Effector memory CD4-positive, alpha-beta T cell (primary cell): ENCODE results near the gene TANC2.

Experiments
- DNase-seq, 3 donors: peaks; one replicate each; pipeline ENCODE4 v3.0.0-alpha.2; 2020
- H3K27ac ChIP-seq: 2 replicates; pipeline ENCODE4 v1.7.0; 2013; ENCODE audit warnings: mild to moderate bottlenecking, low read length, moderate library complexity; ENCODE audit not compliant: insufficient read depth, poor library complexity, severe bottlenecking
- H3K27me3 ChIP-seq: replicated peaks from 2 replicates; pipeline ENCODE4 v1.7.0; 2013; ENCODE audit warnings: mild to moderate bottlenecking, low read length; ENCODE audit not compliant: insufficient read depth, control insufficient read depth, poor library complexity, severe bottlenecking
- H3K36me3 ChIP-seq: 2 replicates; pipeline ENCODE4 v1.7.0; 2013; ENCODE audit warnings: mild to moderate bottlenecking, low read length, moderate library complexity; ENCODE audit not compliant: control insufficient read depth, insufficient read depth
- H3K4me1 ChIP-seq: 2 replicates; pipeline ENCODE4 v1.7.0; 2013; ENCODE audit warnings: low read length, mild to moderate bottlenecking; ENCODE audit not compliant: control insufficient read depth, insufficient read depth, poor library complexity, severe bottlenecking
- H3K4me3 ChIP-seq: 2 replicates; pipeline ENCODE4 v1.7.0; 2013; ENCODE audit warnings: low read length, low read depth, mild to moderate bottlenecking; ENCODE audit not compliant: insufficient read depth, poor library complexity, severe bottlenecking
- H3K9me3 ChIP-seq: 2 replicates; pipeline ENCODE4 v1.7.0; 2013; ENCODE audit warnings: mild to moderate bottlenecking, low read length, moderate library complexity; ENCODE audit not compliant: control insufficient read depth

TANC2 gene

GRCh38 chr17:62998166-62998565 lies 32.1 kb downstream of the TANC2 start:
- Histone ChIP-seq H3K4me3 (no peak overlapping the region), H3K4me1 (peaks cover 2% of the 10 kb centered on the region), H3K27ac (no peak overlapping the region), H3K36me3 (no peaks in the 10 kb centered on the region), H3K27me3 (no peaks in the 10 kb centered on the region), H3K9me3 (no peaks in the 10 kb centered on the region)
- DNase-seq: no peak

GRCh38 chr17:62998665-62999393 lies 32.8 kb downstream of the TANC2 start:
- peaks cover 2% of the 10 kb centered on the region for H3K4me1 ChIP-seq
- H3K27ac ChIP-seq: no peak overlapping the region
- H3K4me3 ChIP-seq: no peak overlapping the region
- no peaks in the 10 kb centered on the region for H3K36me3 ChIP-seq
- H3K9me3 ChIP-seq: no peaks in the 10 kb centered on the region
- H3K27me3 ChIP-seq: no peaks in the 10 kb centered on the region
- no peak for DNase-seq

DNA sequence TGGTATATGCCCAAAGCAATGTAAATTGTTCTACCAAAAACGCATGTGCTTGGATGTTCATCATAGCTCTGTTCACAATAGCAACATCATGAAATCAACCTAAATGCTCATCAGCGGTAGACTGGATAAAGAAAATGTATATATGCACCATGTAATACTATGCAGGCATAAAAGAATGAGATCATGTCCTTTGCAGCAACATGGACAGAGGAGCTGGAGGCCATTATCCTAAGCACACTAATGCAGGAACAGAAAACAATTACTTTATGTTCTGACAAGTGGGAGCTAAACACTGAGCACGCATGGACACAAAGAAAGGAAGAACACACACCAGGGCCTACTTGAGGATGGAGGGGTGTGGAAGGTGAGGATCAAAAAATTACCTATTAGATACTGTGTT lies 33.7 kb downstream of the TANC2 start:
- H3K36me3 ChIP-seq: no peaks in the 10 kb centered on the region
- H3K27ac ChIP-seq: no peak overlapping the region
- no peak for DNase-seq
- H3K27me3 ChIP-seq: no peaks in the 10 kb centered on the region
- no peaks in the 10 kb centered on the region for H3K9me3 ChIP-seq
- H3K4me1 ChIP-seq: peaks cover 2% of the 10 kb centered on the region
- no peak overlapping the region for H3K4me3 ChIP-seq

- Histone ChIP-seq H3K36me3 (no peaks in the 10 kb centered on the region), H3K27ac (no peak overlapping the region), H3K4me1 (peaks cover 2% of the 10 kb centered on the region), H3K9me3 (no peaks in the 10 kb centered on the region), H3K4me3 (no peak overlapping the region), H3K27me3 (no peaks in the 10 kb centered on the region)
- DNase-seq: no peak
These were observed 35.8 kb downstream of the TANC2 start for GRCh38 chr17:63001689-63002394.

DNA sequence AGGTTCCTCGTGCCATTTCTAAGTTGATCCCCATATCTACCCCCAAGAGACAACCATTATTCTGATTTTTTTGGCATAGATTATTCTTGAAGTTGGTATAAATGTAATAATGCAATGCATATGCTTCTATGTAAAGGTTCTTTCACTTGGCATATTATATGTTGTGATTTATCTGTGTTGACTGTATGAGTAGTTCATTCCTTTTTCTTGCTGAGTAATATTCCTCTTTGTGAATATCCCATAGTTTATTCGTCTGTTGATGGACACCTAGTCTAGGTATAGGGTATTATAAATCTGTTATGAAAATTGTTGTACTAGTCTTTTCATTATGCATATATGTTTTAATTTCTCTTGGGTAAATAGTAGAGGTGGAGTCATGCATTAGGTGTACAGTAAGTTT lies 36.6 kb downstream of the TANC2 start:
- H3K9me3 ChIP-seq: no peaks in the 10 kb centered on the region
- DNase-seq: no peak

DNA sequence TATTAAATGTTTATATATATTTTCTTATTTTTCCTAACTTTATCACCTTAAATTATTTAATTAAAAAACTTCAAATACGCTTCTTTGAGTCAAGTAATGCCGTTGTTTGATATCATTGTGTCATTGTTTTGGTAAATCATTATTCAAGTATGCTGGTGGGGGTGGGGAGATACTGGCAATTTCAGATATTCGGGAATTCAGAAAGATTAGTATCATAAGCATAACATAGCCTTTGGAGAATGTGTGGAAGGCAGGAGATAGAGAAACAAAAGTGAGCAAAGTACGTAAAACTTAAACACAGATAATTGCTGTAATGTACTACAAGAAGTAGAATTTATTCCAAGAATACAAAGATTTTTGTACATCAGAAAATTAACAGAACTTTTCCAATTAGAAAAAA lies 49.8 kb downstream of the TANC2 start:
- no peak overlapping the region for H3K27ac ChIP-seq
- no peaks in the 10 kb centered on the region for H3K4me1 ChIP-seq
- no peaks in the 10 kb centered on the region for H3K9me3 ChIP-seq
- no peaks in the 10 kb centered on the region for H3K27me3 ChIP-seq
- H3K4me3 ChIP-seq: no peak overlapping the region
- DNase-seq: no peak
- no peaks in the 10 kb centered on the region for H3K36me3 ChIP-seq

More for the DNA sequence above, 36.6 kb downstream of the TANC2 start:
- H3K36me3 ChIP-seq: no peaks in the 10 kb centered on the region
- H3K27me3 ChIP-seq: no peaks in the 10 kb centered on the region
- no peak overlapping the region for H3K4me3 ChIP-seq
- H3K4me1 ChIP-seq: peaks cover 2% of the 10 kb centered on the region
- no peak overlapping the region for H3K27ac ChIP-seq
